Effector CD8-positive, alpha-beta T cell (primary cell): ENCODE results near the gene FAM184B.

Experiments used
- DNase-seq: peaks from one replicate; lab custom pipeline; 2025; lab: John Stamatoyannopoulos, UW

The FAM184B gene

DNA sequence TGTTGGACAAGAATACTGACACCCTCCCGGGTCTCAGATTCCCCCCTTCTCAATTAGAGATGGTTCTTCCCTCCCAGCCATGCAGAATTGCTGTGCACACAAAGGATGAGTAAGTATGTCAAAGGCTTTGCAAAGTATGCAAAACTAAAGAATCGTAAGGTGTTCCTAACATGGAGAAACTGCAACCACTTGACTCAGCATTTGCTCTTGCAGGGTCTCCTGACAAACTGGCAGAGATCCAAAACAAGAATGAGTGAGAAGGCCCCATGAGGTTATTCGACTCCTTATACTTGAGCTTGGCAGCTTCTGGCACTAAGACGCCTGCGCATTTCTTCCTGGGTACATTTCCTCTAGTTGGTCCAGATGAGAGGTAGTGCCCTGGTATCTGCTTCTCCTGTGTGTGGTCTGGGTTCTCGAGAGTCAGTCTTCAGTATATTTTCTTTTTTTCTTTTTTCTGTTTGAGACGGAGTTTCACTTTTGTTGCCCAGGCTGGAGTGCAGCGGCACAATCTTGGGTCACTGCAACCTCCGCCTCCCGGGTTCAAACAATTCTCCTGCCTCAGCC lies 8.2 kb downstream of the FAM184B start:
- DNase-seq, result no peak

DNA sequence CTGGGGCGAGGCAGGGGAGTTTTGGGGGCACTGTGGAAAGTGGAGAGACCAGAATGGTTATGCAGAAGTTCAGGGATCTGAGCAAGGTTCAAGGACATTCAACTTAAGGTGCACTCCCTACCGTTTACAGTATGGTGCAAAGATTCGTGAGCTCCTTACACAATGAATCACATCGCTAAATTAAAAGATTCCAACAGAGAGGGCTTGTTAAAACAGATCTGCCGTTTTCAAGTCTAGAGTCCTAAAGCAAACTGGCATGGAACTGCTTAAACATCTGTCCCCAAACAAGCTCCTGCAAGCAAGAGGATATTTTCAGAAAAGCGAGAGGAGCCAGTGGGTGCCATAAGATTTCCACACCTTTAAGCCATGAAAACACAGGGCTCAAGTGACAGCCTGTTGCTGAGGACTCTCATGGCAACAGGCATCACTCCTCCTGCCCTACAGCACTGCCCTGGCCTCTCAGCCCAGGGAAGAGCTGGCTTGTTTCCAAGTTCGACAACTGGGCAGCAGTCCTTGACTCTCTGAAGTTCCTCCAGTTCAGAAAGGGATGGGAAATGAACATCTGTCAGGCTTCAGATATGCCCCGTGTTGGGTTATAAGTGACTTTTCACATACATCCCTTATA lies 10.0 kb downstream of the FAM184B start:
- no peak for DNase-seq

DNA sequence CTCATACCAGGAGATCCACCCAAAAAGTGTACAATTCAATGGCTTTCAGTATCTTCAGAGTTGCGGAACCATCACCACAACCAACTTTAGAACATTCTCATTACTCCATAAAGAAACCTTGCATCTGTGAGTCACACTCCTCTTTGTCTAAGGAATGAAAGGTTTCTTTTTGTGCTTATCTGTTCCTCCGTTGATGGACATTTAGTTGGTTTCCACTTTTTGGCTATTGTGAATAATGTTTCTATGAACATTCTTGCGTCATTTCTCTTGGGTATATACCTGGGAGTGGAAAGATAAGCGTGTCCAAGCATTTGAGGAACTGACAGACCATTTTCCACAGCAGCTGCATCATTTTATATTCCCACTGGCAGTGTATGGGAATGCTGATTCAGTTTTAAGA lies 10.6 kb downstream of the FAM184B start:
- DNase-seq, result no peak

DNA sequence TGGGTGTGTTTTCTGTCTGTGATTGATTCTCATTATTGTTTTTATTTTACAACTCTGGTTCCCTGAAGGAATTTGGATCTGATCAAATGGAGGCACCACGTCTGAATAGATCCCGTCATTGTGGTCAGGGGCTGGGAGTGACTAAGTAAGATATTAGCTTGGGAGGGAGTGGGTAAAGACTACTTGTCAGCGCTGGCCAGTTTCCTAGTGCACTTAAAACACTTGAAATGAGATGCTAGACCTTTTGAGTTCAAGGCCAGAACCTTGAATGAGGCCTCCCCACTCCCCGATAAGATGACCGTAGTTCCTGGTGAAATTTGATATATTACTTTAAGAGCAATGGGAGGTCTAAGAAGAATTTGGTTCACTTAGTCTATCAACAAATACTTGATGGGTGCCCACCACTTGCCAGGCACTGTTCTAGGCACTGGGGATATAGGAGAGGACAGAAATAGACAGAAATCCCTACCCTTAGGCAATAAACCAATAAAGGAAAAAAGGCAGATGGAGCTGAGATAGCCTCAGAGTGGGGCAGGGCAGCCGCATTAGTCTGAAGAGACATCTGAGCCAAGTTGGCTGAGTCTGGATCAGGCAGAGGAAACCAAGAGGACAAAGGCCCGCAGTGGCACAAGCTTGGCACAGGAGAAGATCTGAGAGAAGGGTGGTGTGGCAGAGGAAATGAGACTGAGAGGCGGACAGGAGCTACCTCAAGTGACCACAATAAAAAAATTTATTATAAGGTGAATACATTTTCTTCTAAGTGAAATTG lies 11.8 kb downstream of the FAM184B start:
- no peak for DNase-seq

DNA sequence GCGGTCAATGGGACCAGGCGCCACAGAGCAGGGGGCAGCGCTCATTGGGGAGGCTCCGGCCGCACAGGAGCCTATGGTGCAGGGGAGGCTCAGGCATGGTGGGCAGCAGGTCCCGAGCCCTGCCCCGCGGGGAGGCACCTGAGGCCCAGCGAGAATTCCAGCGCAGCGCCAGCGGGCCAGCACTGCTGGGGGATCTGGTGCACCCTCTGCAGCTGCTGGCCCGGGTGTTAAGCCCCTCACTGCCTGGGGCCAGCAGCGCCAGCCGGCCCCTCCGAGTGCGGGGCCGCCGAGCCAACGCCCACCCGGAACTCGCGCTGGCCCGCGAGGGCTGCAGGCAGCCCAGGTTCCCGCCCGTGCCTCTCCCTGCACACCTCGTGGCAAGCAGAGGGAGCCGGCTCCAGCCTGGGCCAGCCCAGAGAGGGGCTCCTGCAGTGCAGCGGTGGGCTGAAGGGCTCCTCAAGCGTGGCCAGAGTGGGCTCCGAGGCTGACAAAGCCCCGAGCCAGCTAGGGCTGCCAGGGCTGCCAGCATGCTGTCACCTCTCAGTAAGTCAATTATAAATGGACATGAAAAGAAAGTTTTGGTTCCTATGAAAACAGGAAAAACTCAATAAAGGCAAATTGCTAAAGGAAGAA lies 14.5 kb downstream of the FAM184B start:
- no peak for DNase-seq

DNA sequence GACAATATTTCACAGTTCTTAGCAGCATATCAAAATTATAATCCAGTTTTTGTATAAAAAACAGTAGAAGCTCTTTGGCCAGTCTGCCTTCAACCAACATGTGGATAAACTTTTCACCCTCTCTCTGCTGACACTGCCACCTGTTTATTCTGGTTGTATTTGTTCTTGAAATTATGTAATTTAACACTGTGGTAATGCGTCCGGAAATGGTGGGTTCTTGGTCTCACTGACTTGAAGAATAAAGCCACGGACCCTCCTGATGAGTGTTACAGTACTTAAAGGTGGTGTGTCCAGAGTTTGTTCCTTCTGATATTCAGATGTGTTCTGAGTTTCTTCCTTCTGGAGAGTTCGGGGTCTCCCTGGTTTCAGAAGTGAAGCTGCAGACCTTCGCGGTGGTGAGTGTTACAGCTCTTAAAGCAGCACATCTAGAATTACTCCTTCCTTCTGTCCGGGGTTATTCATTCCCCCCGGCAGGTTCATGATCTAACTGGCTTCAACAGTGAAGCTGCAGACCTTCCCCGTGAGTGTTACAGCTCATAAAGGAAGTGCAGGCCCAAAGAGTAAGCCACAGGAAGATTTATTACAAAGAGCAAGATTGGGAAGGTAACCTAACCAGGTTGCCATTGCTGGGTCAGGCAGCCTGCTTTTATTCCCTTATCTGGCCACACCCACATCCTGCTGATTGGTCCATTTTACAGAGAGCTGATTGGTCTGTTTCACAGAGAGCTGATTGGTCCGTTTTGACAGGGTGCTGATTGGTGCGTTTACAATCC lies 15.7 kb downstream of the FAM184B start:
- DNase-seq, result no peak

DNA sequence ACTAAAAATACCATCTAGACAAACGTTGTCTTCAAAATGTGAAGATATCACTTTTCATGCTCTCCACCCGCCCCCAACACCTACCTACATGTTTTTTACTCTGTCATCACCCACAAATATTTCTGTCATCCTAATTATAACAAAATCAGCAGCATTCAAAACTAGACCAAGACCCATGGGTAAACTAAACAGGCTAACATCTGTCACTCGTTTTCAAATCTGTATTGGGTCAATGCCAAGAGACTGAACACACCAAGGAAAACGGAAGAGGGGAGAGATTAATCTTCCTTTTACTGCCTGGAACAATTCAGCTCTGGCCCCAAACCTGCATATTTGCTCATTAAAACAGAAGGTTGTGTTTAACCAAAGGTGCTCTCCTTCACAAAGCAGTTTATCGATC lies 17.5 kb downstream of the FAM184B start:
- DNase-seq, result no peak

DNA sequence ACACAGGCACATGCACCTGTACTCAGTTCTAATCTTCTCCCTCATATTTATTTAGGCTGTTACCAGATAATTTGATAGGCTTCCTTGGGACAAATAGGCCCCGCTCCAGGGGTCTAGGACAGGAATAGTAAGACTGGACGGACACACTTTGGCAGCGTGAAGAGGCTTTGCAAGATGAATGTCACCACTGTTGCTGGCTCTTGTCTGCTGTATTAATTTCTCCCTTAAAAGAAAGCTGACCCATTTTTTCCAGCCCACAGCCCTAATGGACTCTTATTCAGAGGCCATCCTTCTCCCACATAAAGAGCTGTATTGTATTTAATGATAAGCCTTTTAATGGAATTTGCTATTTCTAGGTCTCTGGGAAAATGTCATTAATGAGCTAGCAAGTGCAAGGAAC lies 18.0 kb downstream of the FAM184B start:
- DNase-seq, result no peak

DNA sequence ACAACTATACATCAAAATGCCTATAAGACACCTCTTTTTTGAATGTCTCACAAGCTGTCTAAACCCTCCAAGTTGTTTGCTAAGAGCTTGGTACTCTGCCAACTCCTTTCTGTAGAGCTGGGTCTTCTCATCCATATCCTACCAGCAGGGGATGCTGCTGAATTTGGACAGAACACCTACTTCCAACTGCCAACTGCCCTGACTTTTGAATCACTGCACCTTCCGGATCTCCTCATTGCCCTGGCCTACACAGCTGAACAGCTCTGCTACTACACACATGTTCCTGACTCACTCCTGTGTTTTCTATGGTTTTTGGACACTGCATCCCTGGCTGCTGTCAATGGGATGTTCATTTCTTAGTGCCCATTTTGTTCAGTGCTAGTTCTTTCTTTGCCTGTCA lies 18.7 kb downstream of the FAM184B start:
- no peak for DNase-seq

DNA sequence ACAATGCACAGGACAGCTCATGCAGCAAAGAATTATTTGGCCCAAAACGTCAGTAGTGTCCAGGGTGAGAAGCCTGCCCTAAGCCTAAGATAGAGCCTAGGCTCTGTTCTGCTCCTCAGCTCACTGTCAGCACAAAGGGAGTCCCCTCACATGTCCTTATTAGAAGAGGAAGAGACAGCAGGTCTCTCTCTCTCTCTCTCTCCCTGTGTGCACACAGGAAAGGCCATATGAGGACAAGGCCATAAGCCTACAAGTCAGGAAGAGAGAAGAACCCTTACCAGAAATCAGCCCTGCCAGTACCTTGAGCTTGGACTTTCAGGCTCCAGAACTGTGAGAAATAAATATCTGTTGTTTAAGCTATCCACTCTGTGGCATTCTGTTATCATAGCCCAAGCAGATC lies 20.4 kb downstream of the FAM184B start:
- DNase-seq, result no peak

DNA sequence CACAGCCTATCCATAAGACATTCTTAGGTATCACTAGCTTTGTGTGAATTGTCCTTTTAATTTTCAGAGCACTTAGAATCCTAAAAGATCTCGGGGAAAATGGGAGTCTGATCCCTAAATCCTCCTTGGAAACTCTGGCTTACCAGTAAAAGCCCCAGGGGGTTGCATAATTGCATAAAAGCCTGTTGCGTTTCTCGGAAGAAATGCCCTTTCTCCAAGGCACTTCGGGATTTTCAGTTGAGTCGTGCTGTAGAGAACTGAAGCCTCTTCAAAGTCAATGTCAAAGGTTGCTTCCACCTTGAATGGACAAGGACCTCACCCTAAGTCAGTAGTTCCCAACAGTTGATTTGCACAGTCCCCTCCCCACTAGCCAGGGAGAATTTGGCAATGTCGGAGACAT lies 20.8 kb downstream of the FAM184B start:
- DNase-seq, result no peak

DNA sequence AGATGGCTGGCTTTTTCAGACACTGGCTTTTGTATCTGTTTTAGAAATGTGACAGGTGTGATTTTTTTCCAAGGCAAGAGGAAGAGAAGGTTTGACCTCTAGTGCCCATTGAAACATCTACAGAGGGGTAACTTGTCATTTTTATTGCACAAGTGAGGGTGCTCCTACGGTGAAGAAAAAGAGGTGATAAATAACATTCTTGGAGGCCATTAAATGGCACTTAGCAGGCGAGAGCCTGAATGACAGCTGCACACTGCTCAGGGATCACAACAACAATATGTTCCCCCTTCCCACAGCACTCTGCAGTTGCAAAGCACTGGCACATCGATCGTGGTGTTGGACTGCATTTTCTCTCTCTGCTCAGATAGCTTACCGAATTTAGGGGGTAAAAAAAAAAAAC lies 22.9 kb downstream of the FAM184B start:
- no peak for DNase-seq

DNA sequence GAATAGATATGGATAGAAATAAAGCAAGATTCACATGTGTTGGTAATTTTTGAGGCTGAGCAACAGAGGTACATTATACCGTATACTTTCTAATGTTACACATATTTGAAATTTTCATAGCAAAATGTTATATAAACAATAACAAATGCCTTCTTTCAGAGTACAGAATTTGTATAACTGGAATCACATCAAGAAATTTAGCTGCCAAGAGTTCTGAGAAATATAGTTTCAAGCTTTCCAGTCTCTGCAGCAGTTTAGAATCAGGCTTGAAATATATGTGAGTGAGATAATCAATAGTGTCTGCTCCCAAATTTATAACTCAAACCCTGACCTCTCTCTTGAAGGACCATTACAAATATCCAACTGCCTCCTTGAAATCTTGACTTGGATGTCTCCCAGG lies 23.8 kb downstream of the FAM184B start:
- DNase-seq, result no peak

DNA sequence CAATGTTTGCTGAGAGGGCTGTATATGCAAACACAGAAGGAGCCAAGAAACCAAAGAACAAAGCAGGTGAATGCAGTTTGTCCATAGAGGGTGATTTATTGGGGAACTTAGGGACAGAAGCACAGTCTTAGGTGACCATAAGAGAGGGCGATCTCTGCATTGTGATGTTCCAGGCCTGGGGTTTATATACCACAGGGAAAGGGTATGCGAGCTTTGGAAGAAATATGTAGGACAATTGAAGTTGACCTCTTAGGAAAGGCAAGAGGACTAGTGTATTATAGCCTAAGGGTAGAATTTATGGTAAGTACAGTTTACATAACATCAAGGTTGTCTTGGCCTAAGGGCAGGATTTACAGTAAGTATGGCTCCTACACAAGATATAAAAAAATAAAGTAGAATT lies 27.8 kb downstream of the FAM184B start:
- no peak for DNase-seq

DNA sequence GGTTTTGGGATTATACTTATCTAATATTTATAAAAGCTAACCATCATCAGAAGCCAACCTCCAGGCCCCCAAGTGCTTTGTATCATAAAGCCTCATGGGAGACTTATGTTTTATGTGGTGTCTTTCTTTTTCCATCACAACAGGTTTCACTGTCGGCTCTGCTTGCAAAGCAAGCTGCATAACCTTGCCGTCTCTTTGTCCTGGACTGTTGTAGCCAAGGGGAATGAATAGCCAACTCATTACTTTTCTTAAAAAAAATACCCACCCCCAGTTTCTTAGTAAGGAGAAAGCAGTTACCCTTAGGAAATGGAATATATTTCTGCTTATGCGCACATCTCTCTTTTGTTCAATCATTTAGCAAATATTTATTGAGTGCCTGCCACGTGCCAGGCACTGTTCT lies 40.7 kb downstream of the FAM184B start:
- no peak for DNase-seq

DNA sequence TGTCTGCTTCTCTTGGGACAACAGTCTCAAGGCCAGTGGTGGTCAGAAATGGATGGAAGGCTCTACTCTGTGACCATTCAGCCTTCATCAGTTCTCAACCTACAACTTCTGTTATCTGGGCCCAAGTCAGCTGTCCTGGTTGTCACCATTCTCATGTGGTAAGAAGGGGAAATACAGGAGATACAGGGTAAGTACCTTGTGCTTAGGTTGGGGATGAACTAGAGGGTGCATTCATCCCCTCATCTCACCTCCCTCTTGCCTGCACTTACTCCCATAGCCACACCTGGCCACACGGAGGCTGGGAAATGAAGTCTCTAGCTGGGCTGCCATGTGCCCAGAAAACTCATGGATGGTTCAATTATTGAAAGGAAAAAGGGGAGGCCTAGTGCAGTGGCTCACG lies 44.9 kb downstream of the FAM184B start:
- DNase-seq, result no peak

DNA sequence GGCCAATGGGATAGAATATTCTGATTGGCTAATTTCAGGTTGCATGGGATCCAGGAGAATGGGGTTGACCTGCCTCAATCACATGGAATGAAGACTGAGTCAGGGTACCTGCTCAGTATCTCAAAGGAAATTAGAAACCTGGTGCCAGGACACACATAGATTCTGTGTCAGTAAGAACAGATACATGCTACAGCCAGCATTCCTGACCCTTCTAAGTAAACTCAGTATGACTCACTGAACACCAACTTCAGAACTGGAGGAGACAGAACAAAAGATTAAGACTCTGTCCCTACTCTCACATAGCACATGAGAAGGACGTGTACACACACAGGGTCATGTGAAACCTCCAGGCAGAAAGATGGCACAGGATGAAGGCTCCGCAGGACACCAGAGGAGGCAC lies 54.5 kb downstream of the FAM184B start:
- no peak for DNase-seq

DNA sequence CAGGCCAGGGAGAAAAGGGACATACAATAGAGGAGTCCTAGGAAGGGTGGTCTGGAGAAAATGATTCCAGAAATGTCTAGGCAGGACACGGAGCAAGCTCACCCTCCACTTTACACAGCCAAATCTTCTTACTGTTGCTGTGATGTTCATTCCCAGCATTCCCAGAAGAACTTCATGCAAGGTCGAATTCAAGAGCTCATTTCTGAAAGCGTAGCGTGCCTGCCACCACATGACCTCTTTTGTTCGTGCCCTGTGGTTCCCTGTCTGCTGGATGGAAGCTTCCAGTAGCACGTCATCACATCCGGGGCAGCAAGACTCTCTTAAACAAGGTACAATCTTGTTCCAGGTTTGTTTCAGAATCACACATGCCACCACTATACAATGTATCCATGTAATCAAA lies 57.8 kb downstream of the FAM184B start:
- DNase-seq, result no peak

DNA sequence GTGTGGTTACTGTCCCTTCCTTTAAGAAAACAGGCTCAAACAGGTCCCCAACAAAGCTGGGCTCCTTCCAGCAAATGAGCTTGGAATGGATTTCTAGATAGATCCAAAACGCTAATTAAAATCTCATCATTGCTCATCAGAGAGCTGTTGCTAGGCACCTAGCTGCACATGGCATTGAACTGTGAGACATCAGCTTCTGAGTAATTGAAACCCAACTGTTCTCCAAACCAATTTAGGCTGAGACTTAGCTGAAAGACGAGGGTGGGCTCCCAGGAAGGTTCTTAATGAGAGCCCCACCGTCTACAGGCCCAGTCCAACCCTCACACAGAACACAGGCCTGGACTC lies 59.1 kb downstream of the FAM184B start:
- DNase-seq, result no peak

DNA sequence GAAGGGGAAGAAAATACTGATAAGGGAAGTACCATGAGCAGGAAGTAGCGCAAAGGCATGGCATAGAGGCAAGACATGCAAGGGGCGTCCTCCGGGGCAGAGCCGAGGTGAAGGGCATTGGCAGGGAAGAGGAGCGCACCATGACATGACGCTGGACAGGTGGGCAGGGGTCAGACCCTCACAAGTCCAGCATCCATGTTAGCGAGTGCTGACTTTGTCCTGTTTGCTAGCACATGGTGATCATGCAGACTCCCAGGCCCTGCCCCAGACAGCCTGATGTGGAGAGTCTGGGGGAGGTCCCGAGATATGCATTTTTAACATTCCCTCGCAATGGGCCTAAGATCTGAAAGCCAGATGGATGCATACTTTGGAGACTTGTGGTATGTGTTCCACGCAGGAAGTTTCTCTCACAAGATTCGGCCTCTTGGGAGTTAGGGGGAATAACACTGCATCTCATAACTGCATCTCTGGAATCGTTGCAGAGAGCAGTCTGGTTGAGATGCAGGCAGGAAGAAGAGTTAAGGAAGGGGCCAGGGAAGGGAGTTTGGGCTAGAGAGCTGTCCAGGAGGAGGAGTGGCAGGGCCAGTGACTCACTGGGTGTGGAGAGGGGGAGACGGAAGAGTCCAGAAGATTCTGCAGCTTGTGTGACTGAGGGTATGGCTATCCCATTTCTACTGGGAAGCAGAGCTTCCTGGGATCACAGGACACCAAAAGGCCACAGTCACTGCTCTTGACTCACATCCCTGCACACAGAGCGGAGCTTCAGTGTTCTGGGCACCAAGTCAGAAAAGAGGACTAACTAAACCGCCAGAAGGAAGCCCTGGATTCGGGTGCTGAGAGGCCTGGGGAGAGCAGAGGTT lies 59.7 kb downstream of the FAM184B start:
- DNase-seq, result no peak

DNA sequence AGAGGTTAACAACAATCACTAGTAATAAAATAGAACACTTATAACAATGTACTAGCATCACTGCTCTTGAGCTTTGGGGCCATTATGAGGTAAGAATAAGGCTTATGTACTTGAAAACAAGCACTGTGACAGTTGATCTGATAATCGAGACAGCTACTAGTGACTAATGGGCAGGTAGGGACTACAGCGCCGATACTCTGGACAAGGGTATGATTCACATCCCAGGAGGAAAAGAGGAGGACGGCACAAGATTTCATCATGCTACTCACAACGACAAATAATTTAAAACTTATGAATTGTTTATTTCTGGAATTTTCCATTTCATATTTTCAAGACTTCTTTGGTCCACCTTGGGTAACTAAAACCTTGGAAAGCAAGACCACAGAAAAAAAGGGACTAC lies 62.3 kb downstream of the FAM184B start:
- no peak for DNase-seq

DNA sequence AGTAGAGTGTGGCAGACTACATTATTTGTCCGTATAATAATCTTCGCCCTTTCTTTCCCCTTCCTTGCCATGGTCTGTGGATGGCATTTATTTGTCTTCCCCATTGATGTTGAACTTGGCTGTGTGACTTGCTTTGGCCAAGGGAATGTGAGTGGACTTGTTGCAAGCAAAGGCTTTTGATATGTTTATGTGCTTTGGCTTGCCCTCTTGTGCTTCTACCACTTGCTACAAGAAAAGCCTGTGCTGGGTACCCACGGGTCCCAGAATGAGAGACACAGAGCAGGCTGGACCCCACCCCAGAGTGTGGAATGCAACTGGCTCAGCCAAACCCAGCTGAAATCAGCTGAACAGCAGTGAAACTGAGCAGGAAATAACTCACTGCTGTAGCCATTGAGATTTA lies 63.0 kb downstream of the FAM184B start:
- no peak for DNase-seq
